GM10248 (cell line): ENCODE data around the gene IBSP.

Experiments used
- CTCF ChIA-PET: fragments of 300-600 bp; sonication (Branson Sonifier 250); formaldehyde crosslinking; extraction: SDS; loops from one replicate; lab custom pipeline; 2021; ENCODE audit warnings: antibody characterized with exemption; lab: Yijun Ruan, JAX
- POLR2A ChIA-PET: fragments of 350-650 bp; sonication (Branson Sonifier 250); formaldehyde crosslinking; extraction: SDS; loops from one replicate; lab custom pipeline; 2020; ENCODE audit warnings: antibody characterized with exemption; lab: Yijun Ruan, JAX
- DNase-seq: peaks from one replicate; pipeline ENCODE4 v3.0.0; 2012; ENCODE audit errors: extremely low spot score
- TF ChIP-seq, protein P1 (sequence below): IDR thresholded peaks from 2 replicates; pipeline ENCODE4 v1.5.1; 2012; ENCODE audit warnings: mild to moderate bottlenecking, low read depth; ENCODE audit errors: extremely low read depth, missing control alignments, control extremely low read depth

Gene IBSP

DNA sequence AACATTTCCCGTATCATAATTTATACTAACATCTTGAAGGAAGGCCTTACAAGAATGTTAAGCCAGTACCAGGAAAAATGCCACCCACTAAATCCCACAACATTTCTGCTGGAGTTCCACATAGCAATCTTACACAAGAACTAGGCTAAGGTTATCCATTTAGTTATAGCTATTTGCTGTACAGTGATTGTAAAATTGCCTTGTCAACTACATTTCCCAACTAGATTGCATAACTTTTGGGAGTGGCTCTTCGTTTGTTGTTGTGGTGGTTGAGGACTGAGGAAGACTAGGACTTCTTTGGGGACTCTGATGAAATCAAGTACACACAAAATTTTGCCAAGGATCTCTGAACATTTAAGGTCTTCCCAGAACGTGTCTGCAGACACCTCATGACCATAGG, 8.0 kb downstream of the IBSP start:
- ChIA-PET CTCF (no interaction called here), POLR2A (no interaction called here)
- no peak for DNase-seq
- TF ChIP-seq, protein P1, sequence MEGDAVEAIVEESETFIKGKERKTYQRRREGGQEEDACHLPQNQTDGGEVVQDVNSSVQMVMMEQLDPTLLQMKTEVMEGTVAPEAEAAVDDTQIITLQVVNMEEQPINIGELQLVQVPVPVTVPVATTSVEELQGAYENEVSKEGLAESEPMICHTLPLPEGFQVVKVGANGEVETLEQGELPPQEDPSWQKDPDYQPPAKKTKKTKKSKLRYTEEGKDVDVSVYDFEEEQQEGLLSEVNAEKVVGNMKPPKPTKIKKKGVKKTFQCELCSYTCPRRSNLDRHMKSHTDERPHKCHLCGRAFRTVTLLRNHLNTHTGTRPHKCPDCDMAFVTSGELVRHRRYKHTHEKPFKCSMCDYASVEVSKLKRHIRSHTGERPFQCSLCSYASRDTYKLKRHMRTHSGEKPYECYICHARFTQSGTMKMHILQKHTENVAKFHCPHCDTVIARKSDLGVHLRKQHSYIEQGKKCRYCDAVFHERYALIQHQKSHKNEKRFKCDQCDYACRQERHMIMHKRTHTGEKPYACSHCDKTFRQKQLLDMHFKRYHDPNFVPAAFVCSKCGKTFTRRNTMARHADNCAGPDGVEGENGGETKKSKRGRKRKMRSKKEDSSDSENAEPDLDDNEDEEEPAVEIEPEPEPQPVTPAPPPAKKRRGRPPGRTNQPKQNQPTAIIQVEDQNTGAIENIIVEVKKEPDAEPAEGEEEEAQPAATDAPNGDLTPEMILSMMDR = no peak

DNA sequence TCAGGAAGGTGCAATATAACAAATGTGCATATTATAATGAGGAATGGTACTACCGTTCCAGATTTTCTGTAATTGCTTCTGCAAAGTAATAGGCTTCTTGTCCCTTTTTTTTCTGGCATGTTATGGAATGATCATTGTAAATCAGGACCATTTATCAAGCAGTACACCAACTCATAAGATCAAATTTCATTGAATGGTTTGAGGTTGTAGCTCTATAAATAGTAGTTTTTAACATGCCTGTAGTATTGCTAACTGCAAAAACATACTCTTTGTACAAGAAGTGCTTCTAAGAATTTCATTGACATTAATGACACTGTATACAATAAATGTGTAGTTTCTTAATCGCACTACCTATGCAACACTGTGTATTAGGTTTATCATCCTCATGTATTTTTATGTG, 12.6 kb downstream of the IBSP start:
- DNase-seq = no peak
- CTCF ChIA-PET = no interaction called here
- POLR2A ChIA-PET = no interaction called here
- TF ChIP-seq, protein P1 = no peak

DNA sequence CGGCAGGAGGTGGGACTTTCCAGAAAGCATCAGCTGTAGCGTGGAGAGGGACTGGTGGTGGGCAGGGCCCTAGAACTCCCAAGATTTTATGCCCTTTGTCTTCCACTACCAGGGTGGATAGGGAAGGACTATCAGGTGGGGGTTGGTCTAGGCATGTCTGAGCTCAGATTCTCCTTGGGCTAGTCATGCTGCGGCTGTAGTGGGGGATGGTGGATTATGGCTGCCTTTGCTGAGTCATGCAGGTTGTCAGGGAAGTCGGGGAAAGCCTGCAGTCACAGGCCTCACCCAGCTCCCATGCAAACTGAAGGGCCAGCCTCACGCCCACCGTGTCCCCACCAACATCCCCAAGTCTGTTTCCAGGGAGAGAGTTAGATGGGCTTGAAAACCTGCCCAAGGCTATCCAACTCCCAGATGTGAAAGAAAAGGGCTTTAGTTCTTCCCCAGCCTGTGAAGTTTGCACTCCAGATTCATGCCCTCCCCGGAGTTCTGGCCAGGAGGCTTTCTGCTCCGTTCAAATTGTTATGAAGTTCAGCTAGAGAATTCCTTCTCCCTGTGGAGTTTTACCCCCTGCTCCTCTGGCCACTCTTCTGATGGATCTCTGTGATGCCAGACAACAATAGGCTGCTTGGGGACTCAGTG, 20.0 kb downstream of the IBSP start:
- ChIA-PET CTCF (interaction anchor here (1.2 to 1.4 kb wide), 2 partner anchors 11 to 29 kb away, joined by 3 to 5 read pairs; no protein-coding TSS in a partner anchor), POLR2A (no interaction called here)
- TF ChIP-seq, protein P1 = no peak
- no peak for DNase-seq

DNA sequence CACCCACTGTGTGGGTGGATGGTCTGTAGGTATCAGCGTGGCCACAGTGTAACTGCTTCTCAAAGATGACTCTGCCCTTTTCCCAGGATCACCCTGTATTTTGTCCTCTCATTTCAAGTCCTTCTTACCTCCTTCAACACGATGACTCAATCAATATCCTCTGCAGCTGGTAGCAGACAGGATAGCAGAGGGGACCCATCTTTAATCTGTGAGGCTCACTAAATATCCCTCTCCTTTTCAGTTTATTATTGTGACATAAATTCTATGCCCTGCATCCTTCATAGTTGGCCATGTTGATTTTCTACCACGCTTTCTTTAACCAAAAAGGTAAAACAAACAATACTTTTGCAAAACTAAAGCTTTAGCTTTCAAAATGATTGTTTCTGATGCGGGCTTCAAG, 23.8 kb downstream of the IBSP start:
- TF ChIP-seq, protein P1 = no peak
- POLR2A ChIA-PET = no interaction called here
- CTCF ChIA-PET = no interaction called here
- DNase-seq = no peak

DNA sequence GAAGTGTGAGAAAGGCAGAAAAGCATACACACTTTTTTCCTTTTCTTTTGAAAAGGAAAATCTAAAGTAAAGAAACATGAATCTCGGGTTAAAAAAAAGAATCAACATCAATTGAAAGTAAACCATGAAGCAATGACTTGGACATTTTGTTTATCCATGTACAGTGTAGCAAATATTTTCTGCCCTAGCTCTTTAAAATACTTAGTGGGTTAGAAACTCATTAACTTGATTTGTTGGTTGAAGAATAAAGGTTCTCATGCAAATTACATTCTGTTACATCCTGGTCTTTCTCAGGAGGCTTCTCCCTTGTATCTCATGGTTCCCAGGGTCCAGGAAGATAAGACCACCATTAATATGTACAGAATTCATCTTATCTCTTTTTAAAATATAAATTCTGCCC, 24.4 kb downstream of the IBSP start:
- TF ChIP-seq, protein P1 = no peak
- ChIA-PET POLR2A (no interaction called here), CTCF (interaction anchor here (1.5 kb wide), 1 partner anchor 10 kb away, joined by 5 read pairs; no protein-coding TSS in a partner anchor)
- no peak for DNase-seq

DNA sequence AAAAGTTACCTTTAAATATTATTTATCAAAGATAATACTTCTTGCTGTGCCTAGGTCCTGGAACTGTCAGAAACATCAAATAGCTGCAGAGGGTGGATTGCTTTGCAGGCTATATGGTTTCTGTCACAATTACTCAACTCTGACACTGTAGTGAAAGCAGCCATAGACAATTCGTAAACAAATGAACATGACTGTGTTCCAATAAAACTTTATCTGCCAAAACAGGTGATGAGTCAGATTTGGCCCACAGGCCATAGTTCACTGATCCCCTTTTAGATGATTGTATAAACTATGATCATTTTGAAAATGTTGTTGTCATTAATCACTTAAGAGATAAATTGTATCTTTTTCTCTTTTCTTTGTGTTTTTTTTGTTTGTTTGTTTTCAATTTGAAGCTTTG, 25.0 kb downstream of the IBSP start:
- ChIA-PET CTCF (interaction anchor here (1.5 kb wide), 1 partner anchor 10 kb away, joined by 5 read pairs; no protein-coding TSS in a partner anchor), POLR2A (no interaction called here)
- DNase-seq = no peak
- TF ChIP-seq, protein P1 = no peak
